Osteoblast (primary cell): ENCODE measurements around the gene KRT17. TPM values are rescaled to one million over a fixed set of nuclear protein-coding genes. Genes with fewer than 3 reads are reported as not detected.
A peak's percentile ranks its signal among the peaks of the same experiment; 100 is the strongest.
"Not testable (repeated sequence)": the region's sequence is repeated elsewhere in the genome, so short reads cannot be mapped to it uniquely, and the experiment has no call there.

Experiments
- DNase-seq: peaks from one replicate; pipeline ENCODE4 v3.0.0; 2011; ENCODE audit warnings: low spot score, mixed read lengths; ENCODE audit not compliant: insufficient read length; ENCODE audit errors: missing footprints
- H2AFZ ChIP-seq: 2 replicates; pipeline ENCODE4 v1.6.0; 2011; ENCODE audit warnings: mild to moderate bottlenecking, low read length
- H3K27ac ChIP-seq: 2 replicates; pipeline ENCODE4 v1.5.1; 2011; ENCODE audit warnings: mild to moderate bottlenecking, low read depth, low read length, moderate library complexity
- H3K27me3 ChIP-seq: 2 replicates; pipeline ENCODE4 v1.6.0; 2012; ENCODE audit warnings: mild to moderate bottlenecking, control low read depth, inconsistent platforms, low read length, moderate library complexity; ENCODE audit not compliant: insufficient read depth
- H3K36me3 ChIP-seq: 2 replicates; pipeline ENCODE4 v1.5.1; 2011; ENCODE audit warnings: mild to moderate bottlenecking, low read length, control low read depth, moderate library complexity; ENCODE audit not compliant: insufficient read depth
- H3K4me1 ChIP-seq: 2 replicates; pipeline ENCODE4 v1.5.1; 2011; ENCODE audit warnings: mild to moderate bottlenecking, low read length, control low read depth, moderate library complexity; ENCODE audit not compliant: insufficient read depth
- H3K4me2 ChIP-seq: 2 replicates; pipeline ENCODE4 v1.6.0; 2011; ENCODE audit warnings: mild to moderate bottlenecking, low read length; ENCODE audit not compliant: insufficient read depth
- H3K4me3 ChIP-seq: fragments of 200-600 bp; sonication (generic); 3 replicates; pipeline ENCODE4 v1.5.1; 2012; ENCODE audit warnings: mild to moderate bottlenecking, low read length, inconsistent platforms; ENCODE audit not compliant: insufficient read depth
- H3K79me2 ChIP-seq: 2 replicates; pipeline ENCODE4 v1.6.0; 2012; ENCODE audit warnings: mild to moderate bottlenecking, low read length, control low read depth, inconsistent platforms; ENCODE audit not compliant: insufficient read depth
- H3K9me3 ChIP-seq: 2 replicates; pipeline ENCODE4 v1.5.1; 2011; ENCODE audit warnings: low read depth, low read length, control low read depth
- H4K20me1 ChIP-seq: 2 replicates; pipeline ENCODE4 v1.6.0; 2012; ENCODE audit warnings: mild to moderate bottlenecking, low read length, control low read depth; ENCODE audit not compliant: insufficient read depth
- CTCF ChIP-seq: IDR thresholded peaks from 2 replicates; pipeline ENCODE4 v1.5.1; 2011; ENCODE audit warnings: mild to moderate bottlenecking, low read depth, low read length, moderate library complexity; ENCODE audit errors: extremely low read depth
- total RNA-seq: library from RNA; depleted of rRNA; stranded (reverse); fragments of >200 nt; gene quantifications from 2 replicates; pipeline ENCODE4 v1.2.3, GENCODE V29; 2012

Gene KRT17
- total RNA-seq, 1 donor, result 4.3 TPM

- H3K4me2 ChIP-seq, result no peak overlapping the region
- H4K20me1 ChIP-seq, result no peaks in the 10 kb centered on the region
- TF ChIP-seq CTCF, result no peak
- H3K36me3 ChIP-seq, result no peaks in the 10 kb centered on the region
- H3K4me1 ChIP-seq, result peaks cover 8% of the 10 kb centered on the region
- no peak for DNase-seq
- no peaks in the 10 kb centered on the region for H3K79me2 ChIP-seq
- H3K9me3 ChIP-seq, result no peaks in the 10 kb centered on the region
- H3K27me3 ChIP-seq, result peaks cover 6% of the 10 kb centered on the region
- H2AFZ ChIP-seq, result no peak overlapping the region
- H3K27ac ChIP-seq, result no peak overlapping the region
- no peak overlapping the region for H3K4me3 ChIP-seq
Observed at GRCh38 chr17:41615454-41615853, 8.9 kb downstream of the KRT17 start.

- not testable (repeated sequence) for H3K9me3 ChIP-seq, H3K4me2 ChIP-seq, H2AFZ ChIP-seq, H4K20me1 ChIP-seq, H3K27ac ChIP-seq, H3K36me3 ChIP-seq, H3K27me3 ChIP-seq, DNase-seq, H3K4me1 ChIP-seq, H3K4me3 ChIP-seq, H3K79me2 ChIP-seq
Observed at GRCh38 chr17:41614767-41615166, 9.6 kb downstream of the KRT17 start.

GRCh38 chr17:41614098-41614497 is 10.3 kb downstream of the KRT17 start:
- Histone ChIP-seq H3K9me3 (no peaks in the 10 kb centered on the region), H3K4me1 (peaks cover 8% of the 10 kb centered on the region), H2AFZ (no peak overlapping the region), H3K4me2 (no peak overlapping the region), H3K79me2 (no peaks in the 10 kb centered on the region), H3K27ac (no peak overlapping the region), H3K4me3 (no peak overlapping the region), H3K36me3 (no peaks in the 10 kb centered on the region), H3K27me3 (peaks cover 6% of the 10 kb centered on the region), H4K20me1 (no peaks in the 10 kb centered on the region)
- TF ChIP-seq CTCF, result no peak
- no peak for DNase-seq

- peaks cover 6% of the 10 kb centered on the region for H3K27me3 ChIP-seq
Observed at GRCh38 chr17:41613277-41614082, 10.9 kb downstream of the KRT17 start.

GRCh38 chr17:41612376-41613160 is 11.8 kb downstream of the KRT17 start, which contains the start of gene KRT16:
TSS of gene KRT16 (minus strand) at chr17:41612767. CDS start at chr17:41612688, 79 bp downstream.
- not testable (repeated sequence) for H3K79me2 ChIP-seq, H3K4me2 ChIP-seq, H4K20me1 ChIP-seq, H3K27me3 ChIP-seq, H2AFZ ChIP-seq, H3K4me1 ChIP-seq, H3K9me3 ChIP-seq, H3K36me3 ChIP-seq, H3K4me3 ChIP-seq, H3K27ac ChIP-seq
- DNase-seq, result peak; percentile 94

More at GRCh38 chr17:41613277-41614082, 10.9 kb downstream of the KRT17 start:
- Histone ChIP-seq H2AFZ (no peak overlapping the region), H3K9me3 (no peaks in the 10 kb centered on the region), H3K4me3 (no peak overlapping the region), H3K79me2 (no peaks in the 10 kb centered on the region), H3K4me1 (peaks cover 8% of the 10 kb centered on the region), H3K27ac (no peak overlapping the region), H3K4me2 (no peak overlapping the region), H3K36me3 (no peaks in the 10 kb centered on the region), H4K20me1 (no peaks in the 10 kb centered on the region)
- no peak for DNase-seq
- no peak for TF ChIP-seq CTCF
